C4-2B (cell line): Measurements from ENCODE around the gene AR.

Source experiments
- CTCF ChIP-seq: fragments of 450-650 bp; conservative IDR thresholded peaks from 2 replicates; pipeline ENCODE4 v1.5.1; 2017; ENCODE audit warnings: mild to moderate bottlenecking
- ZFX ChIP-seq: fragments of 450-650 bp; IDR thresholded peaks from 2 replicates; pipeline ENCODE4 v1.6.1; 2017

GRCh38 chrX:67564475-67564874, 20.7 kb downstream of the AR start:
- TF ChIP-seq CTCF, result no peak
- no peak for TF ChIP-seq ZFX
